SU-DHL-6 (cell line): Measurements from ENCODE around the gene INPP4A.

Experiments used
- H2AFZ ChIP-seq: fragments of 200-600 bp; sonication (generic); 2 replicates; pipeline ENCODE4 v1.6.1; 2014; ENCODE audit warnings: low read depth, mild to moderate bottlenecking, moderate library complexity, mixed read lengths, antibody characterized with exemption, low read length; ENCODE audit not compliant: severe bottlenecking
- H3F3A ChIP-seq: fragments of 200-600 bp; shearing (Covaris generic); 2 replicates; pipeline ENCODE4 v1.6.0; 2016; ENCODE audit warnings: antibody characterized with exemption, mild to moderate bottlenecking; ENCODE audit not compliant: insufficient read depth
- H3K27ac ChIP-seq: fragments of 200-600 bp; sonication (generic); 2 replicates; pipeline ENCODE4 v1.5.1; 2016; ENCODE audit warnings: low read depth, mild to moderate bottlenecking, low read length, moderate library complexity, mixed read lengths
- H3K27me3 ChIP-seq: fragments of 200-600 bp; sonication (generic), shearing (Covaris generic); 2 replicates; pipeline ENCODE4 v1.6.0; 2014; ENCODE audit warnings: mild to moderate bottlenecking, low read length
- H3K36me3 ChIP-seq: fragments of 200-600 bp; sonication (generic); 2 replicates; pipeline ENCODE4 v1.6.1; 2014; ENCODE audit warnings: mild to moderate bottlenecking, low read length, mixed read lengths
- H3K4me2 ChIP-seq: fragments of 300-600, 200-600 bp; shearing (Covaris generic), sonication (generic); 2 replicates; pipeline ENCODE4 v1.6.0; 2014; ENCODE audit warnings: low read length, low read depth, mild to moderate bottlenecking; ENCODE audit not compliant: poor library complexity, severe bottlenecking
- H3K4me3 ChIP-seq: fragments of 200-600 bp; sonication (generic); 2 replicates; pipeline ENCODE4 v1.5.1; 2014; ENCODE audit warnings: antibody characterized with exemption, low read length, mild to moderate bottlenecking, mixed read lengths; ENCODE audit not compliant: insufficient read depth, poor library complexity, severe bottlenecking
- H3K79me2 ChIP-seq: fragments of 200-600 bp; sonication (generic); 2 replicates; pipeline ENCODE4 v1.6.1; 2014; ENCODE audit warnings: mild to moderate bottlenecking, low read length, moderate library complexity; ENCODE audit not compliant: insufficient read depth
- H3K9ac ChIP-seq: fragments of 200-600 bp; sonication (generic); 2 replicates; pipeline ENCODE4 v1.7.0; 2014; ENCODE audit warnings: mild to moderate bottlenecking, low read length
- H3K9me2 ChIP-seq: fragments of 200-600 bp; sonication (generic); replicated peaks from 2 replicates; pipeline ENCODE4 v1.6.1; 2014; ENCODE audit warnings: low read length; ENCODE audit not compliant: insufficient read depth
- H3K9me3 ChIP-seq: fragments of 200-600 bp; sonication (generic); 2 replicates; pipeline ENCODE4 v1.6.1; 2014; ENCODE audit warnings: low read length, mixed read lengths; ENCODE audit not compliant: insufficient read depth
- H4K20me1 ChIP-seq: fragments of 200-600 bp; sonication (generic); 2 replicates; pipeline ENCODE4 v1.6.1; 2014; ENCODE audit warnings: low read depth, mild to moderate bottlenecking, antibody characterized with exemption, low read length, moderate library complexity, mixed read lengths
- EZH2phosphoT487 ChIP-seq: fragments of 200-600 bp; sonication (generic), shearing (Covaris generic); conservative IDR thresholded peaks from 2 replicates; pipeline ENCODE4 v1.6.1; 2018; ENCODE audit warnings: mild to moderate bottlenecking, antibody characterized with exemption, low read length, moderate library complexity, mixed read lengths
- TF ChIP-seq, protein P1 (sequence below): fragments of 200-600 bp; sonication (generic); IDR thresholded peaks from one replicate; pipeline ENCODE4 v1.5.1; 2017; ENCODE audit warnings: antibody characterized with exemption, mild to moderate bottlenecking, low read length, moderate library complexity; ENCODE audit not compliant: insufficient read depth, poor library complexity, severe bottlenecking

The INPP4A gene

DNA sequence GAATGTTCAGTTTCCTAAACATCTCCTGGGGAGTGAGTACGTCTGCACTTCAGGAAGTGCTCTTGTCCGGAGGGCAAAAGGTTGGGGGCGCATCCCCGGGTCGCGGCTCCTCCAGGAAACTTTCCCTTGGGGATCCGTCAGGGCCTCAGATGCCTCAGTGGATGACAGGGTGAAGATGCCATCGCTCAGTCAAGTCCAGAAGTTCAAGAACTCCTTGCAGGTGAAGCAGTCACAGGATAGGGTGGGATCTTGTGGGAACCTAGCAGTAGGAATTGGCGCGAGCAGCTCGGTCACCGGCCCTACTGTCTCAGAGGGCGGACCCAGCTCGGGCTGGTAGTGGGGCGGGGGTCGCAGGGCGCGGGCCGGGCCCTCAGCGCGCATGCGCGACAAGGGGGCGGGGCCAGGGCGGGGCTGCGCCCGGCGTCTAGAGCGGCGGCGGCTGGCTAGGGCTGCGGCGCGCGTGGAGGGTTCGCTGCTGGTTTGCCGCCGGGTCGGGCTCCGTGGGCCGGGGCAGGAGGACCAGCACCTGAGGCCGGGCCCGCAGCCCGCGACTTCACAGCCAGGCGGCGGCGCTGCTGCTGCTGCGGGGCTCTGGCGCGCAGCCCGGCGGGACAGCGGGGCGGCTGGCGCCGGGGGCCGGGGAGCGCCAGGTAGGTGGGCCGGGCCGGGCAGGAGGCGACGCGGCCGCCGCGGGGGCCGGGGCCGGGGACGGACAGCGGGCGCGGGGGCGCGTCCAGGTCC, at the start of gene INPP4A:
Gene INPP4A, plus strand, starts transcription at position 423 of the 741 bp plus-strand sequence. CDS start 75,191 bp downstream, outside the sequence.
- Histone ChIP-seq H3K9me3 (no peaks in the 10 kb centered on the region), H3K4me3 (peak within 1 kb of the TSS; percentile 57), H3F3A (0 out of 2 replicates have a peak, but pooled peaks cover 4% of the 10 kb centered on the region), H3K9me2 (no peaks in the 10 kb centered on the region), H3K36me3 (no peaks in the 10 kb centered on the region), H3K4me2 (peak within 1 kb of the TSS; percentile 76), H3K27me3 (no peaks in the 10 kb centered on the region), H2AFZ (peak within 1 kb of the TSS; percentile 99), H3K79me2 (no peaks in the 10 kb centered on the region), H3K9ac (peak within 1 kb of the TSS; percentile 59), H4K20me1 (no peaks in the 10 kb centered on the region), H3K27ac (no peak within 1 kb of the TSS)
- TF ChIP-seq, protein P1, sequence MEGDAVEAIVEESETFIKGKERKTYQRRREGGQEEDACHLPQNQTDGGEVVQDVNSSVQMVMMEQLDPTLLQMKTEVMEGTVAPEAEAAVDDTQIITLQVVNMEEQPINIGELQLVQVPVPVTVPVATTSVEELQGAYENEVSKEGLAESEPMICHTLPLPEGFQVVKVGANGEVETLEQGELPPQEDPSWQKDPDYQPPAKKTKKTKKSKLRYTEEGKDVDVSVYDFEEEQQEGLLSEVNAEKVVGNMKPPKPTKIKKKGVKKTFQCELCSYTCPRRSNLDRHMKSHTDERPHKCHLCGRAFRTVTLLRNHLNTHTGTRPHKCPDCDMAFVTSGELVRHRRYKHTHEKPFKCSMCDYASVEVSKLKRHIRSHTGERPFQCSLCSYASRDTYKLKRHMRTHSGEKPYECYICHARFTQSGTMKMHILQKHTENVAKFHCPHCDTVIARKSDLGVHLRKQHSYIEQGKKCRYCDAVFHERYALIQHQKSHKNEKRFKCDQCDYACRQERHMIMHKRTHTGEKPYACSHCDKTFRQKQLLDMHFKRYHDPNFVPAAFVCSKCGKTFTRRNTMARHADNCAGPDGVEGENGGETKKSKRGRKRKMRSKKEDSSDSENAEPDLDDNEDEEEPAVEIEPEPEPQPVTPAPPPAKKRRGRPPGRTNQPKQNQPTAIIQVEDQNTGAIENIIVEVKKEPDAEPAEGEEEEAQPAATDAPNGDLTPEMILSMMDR, result no peak
- no peak for TF ChIP-seq EZH2phosphoT487

DNA sequence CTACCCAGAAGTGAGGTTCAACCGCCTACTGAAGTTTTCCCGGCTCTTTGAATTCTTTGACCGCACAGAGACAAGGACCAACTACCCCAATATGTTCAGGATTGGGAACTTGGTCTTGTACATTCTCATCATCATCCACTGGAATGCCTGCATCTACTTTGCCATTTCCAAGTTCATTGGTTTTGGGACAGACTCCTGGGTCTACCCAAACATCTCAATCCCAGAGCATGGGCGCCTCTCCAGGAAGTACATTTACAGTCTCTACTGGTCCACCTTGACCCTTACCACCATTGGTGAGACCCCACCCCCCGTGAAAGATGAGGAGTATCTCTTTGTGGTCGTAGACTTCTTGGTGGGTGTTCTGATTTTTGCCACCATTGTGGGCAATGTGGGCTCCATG, 48.7 kb upstream of the INPP4A start:
- Histone ChIP-seq H3K9me2 (no peaks in the 10 kb centered on the region), H3F3A (no peaks in the 10 kb centered on the region), H3K79me2 (no peaks in the 10 kb centered on the region), H3K9me3 (no peaks in the 10 kb centered on the region), H3K27me3 (no peaks in the 10 kb centered on the region; the same call in 1 of the 2 replicates), H2AFZ (no peak overlapping the region), H3K36me3 (no peaks in the 10 kb centered on the region), H4K20me1 (no peaks in the 10 kb centered on the region), H3K4me3 (no peak overlapping the region), H3K9ac (no peak overlapping the region), H3K4me2 (no peak overlapping the region), H3K27ac (no peak overlapping the region)
- TF ChIP-seq EZH2phosphoT487, result no peak
- TF ChIP-seq, protein P1, result no peak

DNA sequence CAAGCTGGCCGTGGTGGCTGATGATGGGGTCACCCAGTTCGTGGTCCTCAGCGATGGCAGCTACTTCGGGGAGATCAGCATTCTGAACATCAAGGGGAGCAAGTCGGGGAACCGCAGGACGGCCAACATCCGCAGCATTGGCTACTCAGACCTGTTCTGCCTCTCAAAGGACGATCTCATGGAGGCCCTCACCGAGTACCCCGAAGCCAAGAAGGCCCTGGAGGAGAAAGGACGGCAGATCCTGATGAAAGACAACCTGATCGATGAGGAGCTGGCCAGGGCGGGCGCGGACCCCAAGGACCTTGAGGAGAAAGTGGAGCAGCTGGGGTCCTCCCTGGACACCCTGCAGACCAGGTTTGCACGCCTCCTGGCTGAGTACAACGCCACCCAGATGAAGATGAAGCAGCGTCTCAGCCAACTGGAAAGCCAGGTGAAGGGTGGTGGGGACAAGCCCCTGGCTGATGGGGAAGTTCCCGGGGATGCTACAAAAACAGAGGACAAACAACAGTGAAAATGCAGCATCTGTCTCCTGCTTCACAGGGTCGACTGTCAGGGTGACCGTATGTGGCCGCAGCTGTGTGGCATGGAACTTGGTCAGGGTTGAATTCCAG, 47.8 kb upstream of the INPP4A start:
- H3K27me3 ChIP-seq, result no peaks in the 10 kb centered on the region; the same call in 1 of the 2 replicates
- H3K9me2 ChIP-seq, result no peaks in the 10 kb centered on the region
- H3F3A ChIP-seq, result no peaks in the 10 kb centered on the region
- H4K20me1 ChIP-seq, result no peaks in the 10 kb centered on the region
- no peak overlapping the region for H2AFZ ChIP-seq
- TF ChIP-seq, protein P1, result no peak
- no peak for TF ChIP-seq EZH2phosphoT487
- no peaks in the 10 kb centered on the region for H3K36me3 ChIP-seq
- H3K9me3 ChIP-seq, result no peaks in the 10 kb centered on the region
- no peaks in the 10 kb centered on the region for H3K79me2 ChIP-seq
- H3K4me3 ChIP-seq, result no peak overlapping the region
- no peak overlapping the region for H3K27ac ChIP-seq
- no peak overlapping the region for H3K4me2 ChIP-seq
- H3K9ac ChIP-seq, result no peak overlapping the region
